Fibroblast of villous mesenchyme (primary cell): ENCODE measurements around the gene WDR31. TPM values are rescaled to one million over a fixed set of nuclear protein-coding genes. Genes with fewer than 3 reads are reported as not detected.

Source experiments
- DNase-seq: peaks from one replicate; pipeline ENCODE4 v3.0.0-alpha.2; 2010; ENCODE audit warnings: low read depth
- H3K4me3 ChIP-seq: 2 replicates; pipeline ENCODE4 v1.5.1; 2011; ENCODE audit warnings: low read depth, mild to moderate bottlenecking, low read length
- CTCF ChIP-seq: IDR thresholded peaks from 2 replicates; pipeline ENCODE4 v1.5.1; 2012; ENCODE audit warnings: low read depth, mild to moderate bottlenecking, low read length; ENCODE audit not compliant: insufficient read depth
- total RNA-seq: library from RNA; depleted of rRNA; stranded (reverse); fragments of >200 nt; gene quantifications from 2 replicates; pipeline ENCODE4 v1.2.3, GENCODE V29; 2012

WDR31 gene
- total RNA-seq, 1 donor: 0.86 TPM

DNA sequence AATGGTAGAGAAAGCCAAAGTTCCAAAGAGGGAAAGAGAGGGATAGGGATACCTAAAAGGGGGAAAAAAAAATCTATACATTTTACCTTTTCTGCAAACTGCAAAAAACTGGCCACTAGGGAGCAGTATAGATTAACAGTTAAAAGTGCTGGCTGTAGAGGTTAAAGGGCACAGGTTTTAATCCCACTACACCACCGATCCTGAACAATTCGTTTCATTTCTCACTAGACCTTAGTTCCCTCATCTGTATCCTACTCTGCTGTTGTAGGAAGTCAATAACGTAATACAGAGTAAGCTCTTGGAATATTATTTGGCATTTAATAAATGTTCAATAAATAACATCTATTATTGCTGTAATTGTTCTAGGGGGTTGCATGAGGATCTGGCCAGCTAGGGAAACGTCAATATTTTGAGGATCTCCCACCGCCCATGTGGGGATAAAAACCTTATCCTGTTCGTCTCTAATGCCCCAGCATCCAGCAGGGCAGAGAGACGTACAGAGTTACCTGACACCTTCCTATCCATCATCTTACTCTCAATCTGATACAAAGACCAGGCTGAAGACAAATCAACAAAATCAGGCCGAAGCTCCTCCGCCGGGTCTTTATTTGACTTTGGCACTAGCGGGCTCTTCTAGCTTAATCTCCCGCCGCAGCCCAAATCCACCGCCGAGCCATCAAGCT lies 65.5 kb downstream of the WDR31 start:
- DNase-seq: peak; percentile 77
- peak; percentile 67 for TF ChIP-seq CTCF
- peak overlapping the region; percentile 99 for H3K4me3 ChIP-seq

DNA sequence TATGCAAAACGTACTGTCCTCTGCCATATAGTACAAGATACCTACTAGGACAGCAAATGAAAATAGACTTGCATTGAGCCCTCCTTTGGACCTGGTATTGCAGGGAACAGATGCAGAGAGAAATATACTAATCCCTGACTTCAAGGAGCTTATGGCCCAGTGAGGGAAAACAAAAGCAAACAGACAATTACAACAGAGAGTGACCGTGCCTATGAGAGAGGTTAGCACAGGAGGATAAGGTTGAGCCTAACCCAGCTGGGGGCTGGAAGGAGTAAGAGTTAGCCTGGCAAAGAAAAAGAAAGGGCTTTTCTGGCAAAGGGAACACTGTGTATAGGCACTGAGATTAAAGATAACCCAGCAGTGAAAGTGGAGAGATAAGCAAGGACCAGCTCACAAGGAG lies 70.2 kb downstream of the WDR31 start:
- no peak for TF ChIP-seq CTCF
- DNase-seq: no peak
- H3K4me3 ChIP-seq: no peak overlapping the region

GRCh38 chr9:113269355-113269754 lies 70.7 kb downstream of the WDR31 start:
- no peak overlapping the region for H3K4me3 ChIP-seq
- TF ChIP-seq CTCF: no peak
- DNase-seq: no peak

GRCh38 chr9:113267911-113268566 lies 72.0 kb downstream of the WDR31 start:
- no peak for DNase-seq
- TF ChIP-seq CTCF: no peak
- no peak overlapping the region for H3K4me3 ChIP-seq

- no peak for TF ChIP-seq CTCF
- DNase-seq: peak; percentile 18
- H3K4me3 ChIP-seq: no peak overlapping the region
Observed at GRCh38 chr9:113266174-113266573, 73.9 kb downstream of the WDR31 start.

Other genes starting within 250 kb of the WDR31 start
- 11.6 and 23.3 TPM in 2 replicates for gene SLC31A2, start 189.3 kb downstream of the WDR31 start, total RNA-seq
- 20.6 and 25.9 TPM in 2 replicates for gene FKBP15, start 119.0 kb downstream of the WDR31 start, total RNA-seq
- 34.5 and 41.5 TPM in 2 replicates for gene SLC31A1, start 118.7 kb downstream of the WDR31 start, total RNA-seq
- gene CDC26, start 64.7 kb downstream of the WDR31 start, total RNA-seq: 35.8 and 61.3 TPM in 2 replicates
- 21.3 and 36.3 TPM in 2 replicates for gene PRPF4, start 64.6 kb downstream of the WDR31 start, total RNA-seq
- gene RNF183, start 36.9 kb downstream of the WDR31 start, total RNA-seq: not detected in 2 replicates
- not detected in 2 replicates for gene BSPRY, start 9.3 kb upstream of the WDR31 start, total RNA-seq
- 6.1 and 7.3 TPM in 2 replicates for gene HDHD3, start 36.7 kb upstream of the WDR31 start, total RNA-seq
- 14.2 and 15.1 TPM in 2 replicates for gene ALAD, start 61.0 kb upstream of the WDR31 start, total RNA-seq
- gene POLE3, start 70.4 kb upstream of the WDR31 start, total RNA-seq: 33.2 and 54.0 TPM in 2 replicates
- gene C9orf43, start 70.5 kb upstream of the WDR31 start, total RNA-seq: 0.32 and 0.43 TPM in 2 replicates
- gene RGS3, start 123.5 kb upstream of the WDR31 start, total RNA-seq: 37.1 and 44.8 TPM in 2 replicates